Chondrocyte (in vitro differentiated cells): ENCODE data around the gene PCNX2. TPM values are rescaled to one million over a fixed set of nuclear protein-coding genes. Genes with fewer than 3 reads are reported as not detected.

Experiments used
- DNase-seq: peaks from one replicate; pipeline ENCODE4 v3.0.0; 2021; ENCODE audit warnings: mixed read lengths, low spot score
- H3K27ac Mint-ChIP-seq: one replicate; pipeline ENCODE4 v1.8.0; 2021; ENCODE audit warnings: mild to moderate bottlenecking, moderate library complexity, mixed read lengths; ENCODE audit not compliant: unreplicated experiment
- H3K27me3 Mint-ChIP-seq: 2 replicates; pipeline ENCODE4 v1.8.0; 2021; ENCODE audit warnings: low read depth, mixed read lengths
- H3K36me3 Mint-ChIP-seq: 2 replicates; pipeline ENCODE4 v1.8.0; 2021; ENCODE audit warnings: low read depth, mixed read lengths
- H3K4me1 Mint-ChIP-seq: 2 replicates; pipeline ENCODE4 v1.8.0; 2021; ENCODE audit warnings: low read depth, mild to moderate bottlenecking, mixed read lengths
- H3K4me3 Mint-ChIP-seq: one replicate; pipeline ENCODE4 v1.8.0; 2021; ENCODE audit warnings: mild to moderate bottlenecking, moderate library complexity, mixed read lengths; ENCODE audit not compliant: unreplicated experiment
- H3K9me3 Mint-ChIP-seq: 2 replicates; pipeline ENCODE4 v1.8.0; 2021; ENCODE audit warnings: low read depth, mixed read lengths
- total RNA-seq: library from RNA; stranded (reverse); gene quantifications from 3 replicates; pipeline ENCODE4 v1.2.1, GENCODE V29; 2021
- TF ChIP-seq, protein P1 (sequence below): fragments of 200-600 bp; sonication (generic); IDR thresholded peaks from 2 replicates; pipeline ENCODE4 v1.5.0; 2021; ENCODE audit warnings: antibody characterized with exemption, mild to moderate bottlenecking, moderate library complexity

Gene PCNX2
- total RNA-seq, 1 donor from 2014 or later: 9.5 TPM

DNA sequence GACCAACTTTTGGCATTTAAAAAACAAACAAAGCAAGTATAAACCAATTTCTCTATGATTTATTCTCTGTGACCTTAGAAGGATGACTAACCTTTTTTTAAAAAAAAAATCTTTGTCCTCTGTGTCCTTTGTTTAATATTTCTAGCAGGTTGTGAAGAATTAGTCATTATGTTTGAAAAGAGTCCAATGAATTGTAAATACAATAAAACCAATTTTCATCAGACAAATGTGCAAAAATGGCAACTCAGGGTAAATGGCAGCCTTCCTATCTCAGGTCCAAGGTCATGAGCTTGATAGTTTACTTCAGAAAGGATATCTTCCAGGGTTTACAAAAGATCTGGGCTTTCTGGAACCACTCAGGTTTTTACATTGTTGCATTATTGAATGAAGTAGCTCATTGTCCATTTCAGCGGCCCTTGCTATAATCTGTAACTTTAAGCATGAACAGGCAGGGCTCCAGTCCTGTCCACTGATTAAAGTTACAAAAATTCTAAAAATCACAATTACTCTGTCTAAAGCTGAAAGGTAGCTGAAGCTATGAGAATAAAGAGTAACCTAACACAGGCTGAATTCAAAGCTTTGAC is 20.3 kb upstream of the PCNX2 start:
- peaks cover 2% of the 10 kb centered on the region for H3K36me3 Mint-ChIP-seq
- no peak overlapping the region for H3K27ac Mint-ChIP-seq
- no peak overlapping the region for H3K4me3 Mint-ChIP-seq
- no peaks in the 10 kb centered on the region for H3K9me3 Mint-ChIP-seq
- H3K4me1 Mint-ChIP-seq: no peaks in the 10 kb centered on the region
- TF ChIP-seq, protein P1, sequence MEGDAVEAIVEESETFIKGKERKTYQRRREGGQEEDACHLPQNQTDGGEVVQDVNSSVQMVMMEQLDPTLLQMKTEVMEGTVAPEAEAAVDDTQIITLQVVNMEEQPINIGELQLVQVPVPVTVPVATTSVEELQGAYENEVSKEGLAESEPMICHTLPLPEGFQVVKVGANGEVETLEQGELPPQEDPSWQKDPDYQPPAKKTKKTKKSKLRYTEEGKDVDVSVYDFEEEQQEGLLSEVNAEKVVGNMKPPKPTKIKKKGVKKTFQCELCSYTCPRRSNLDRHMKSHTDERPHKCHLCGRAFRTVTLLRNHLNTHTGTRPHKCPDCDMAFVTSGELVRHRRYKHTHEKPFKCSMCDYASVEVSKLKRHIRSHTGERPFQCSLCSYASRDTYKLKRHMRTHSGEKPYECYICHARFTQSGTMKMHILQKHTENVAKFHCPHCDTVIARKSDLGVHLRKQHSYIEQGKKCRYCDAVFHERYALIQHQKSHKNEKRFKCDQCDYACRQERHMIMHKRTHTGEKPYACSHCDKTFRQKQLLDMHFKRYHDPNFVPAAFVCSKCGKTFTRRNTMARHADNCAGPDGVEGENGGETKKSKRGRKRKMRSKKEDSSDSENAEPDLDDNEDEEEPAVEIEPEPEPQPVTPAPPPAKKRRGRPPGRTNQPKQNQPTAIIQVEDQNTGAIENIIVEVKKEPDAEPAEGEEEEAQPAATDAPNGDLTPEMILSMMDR: no peak
- H3K27me3 Mint-ChIP-seq: peaks cover 52% of the 10 kb centered on the region
- DNase-seq: no peak

GRCh38 chr1:233313434-233314155 is 18.1 kb upstream of the PCNX2 start:
- Mint-ChIP-seq H3K27me3 (peaks cover 40% of the 10 kb centered on the region), H3K36me3 (no peaks in the 10 kb centered on the region), H3K4me1 (no peaks in the 10 kb centered on the region), H3K4me3 (no peak overlapping the region), H3K27ac (no peak overlapping the region), H3K9me3 (no peaks in the 10 kb centered on the region)
- no peak for DNase-seq
- TF ChIP-seq, protein P1: no peak

DNA sequence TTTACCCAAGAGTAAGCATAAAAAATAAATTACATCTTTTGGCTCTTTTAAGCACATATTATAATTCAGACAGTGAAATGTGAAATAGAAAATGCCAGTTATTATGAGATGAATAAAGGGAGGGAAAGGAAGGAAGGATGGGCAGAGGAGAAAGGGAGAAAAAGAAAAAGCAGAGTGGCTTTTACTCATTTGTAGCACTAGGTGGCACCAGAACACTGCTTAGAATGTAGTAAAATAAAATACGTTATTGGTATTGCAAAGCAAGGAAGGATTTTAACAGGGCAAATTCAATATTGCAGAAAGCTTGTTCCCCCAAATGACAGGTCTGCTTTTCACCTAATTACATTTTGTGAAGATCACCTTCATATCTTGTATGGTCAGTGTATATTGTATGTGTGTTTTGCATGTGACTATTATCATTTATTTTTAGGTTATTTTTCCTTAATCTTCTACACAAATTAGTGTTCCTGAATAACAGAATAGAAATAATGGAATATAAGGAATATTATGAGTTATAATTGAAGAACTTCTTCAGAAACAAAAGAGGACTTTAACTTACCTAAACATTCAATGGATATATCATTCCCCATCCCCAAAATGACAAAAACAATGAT is 9.1 kb upstream of the PCNX2 start:
- peaks cover 21% of the 10 kb centered on the region for H3K27me3 Mint-ChIP-seq
- H3K4me1 Mint-ChIP-seq: no peaks in the 10 kb centered on the region
- DNase-seq: no peak
- TF ChIP-seq, protein P1: peak; percentile 91
- H3K36me3 Mint-ChIP-seq: no peaks in the 10 kb centered on the region
- H3K27ac Mint-ChIP-seq: no peak overlapping the region
- peaks cover 13% of the 10 kb centered on the region for H3K9me3 Mint-ChIP-seq
- no peak overlapping the region for H3K4me3 Mint-ChIP-seq

DNA sequence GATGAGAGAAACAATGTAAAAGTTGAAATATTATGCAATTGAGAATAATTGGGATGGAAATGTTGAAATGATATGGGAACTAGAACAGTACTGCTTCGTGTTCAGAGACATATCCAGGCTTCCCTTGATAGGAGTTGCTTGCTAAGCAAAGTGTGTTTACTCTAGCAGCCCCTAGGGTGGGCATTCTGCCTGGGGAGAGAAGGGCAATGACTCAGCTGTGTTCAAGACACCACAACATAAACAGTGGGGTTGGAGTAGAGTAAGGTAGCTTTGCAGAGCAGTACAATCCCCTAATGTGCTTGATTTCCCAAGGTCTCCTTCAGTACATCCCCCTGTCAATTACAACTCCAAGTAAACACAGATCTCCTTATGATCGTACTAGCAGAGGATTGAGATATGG is 4.8 kb upstream of the PCNX2 start:
- DNase-seq: no peak
- Mint-ChIP-seq H3K27ac (no peak overlapping the region), H3K36me3 (no peaks in the 10 kb centered on the region), H3K9me3 (peaks cover 5% of the 10 kb centered on the region), H3K27me3 (peaks cover 7% of the 10 kb centered on the region), H3K4me1 (peaks cover 5% of the 10 kb centered on the region), H3K4me3 (no peak overlapping the region)
- TF ChIP-seq, protein P1: no peak

GRCh38 chr1:233299450-233299849 is 3.9 kb upstream of the PCNX2 start:
- Mint-ChIP-seq H3K36me3 (no peaks in the 10 kb centered on the region), H3K9me3 (peaks cover 5% of the 10 kb centered on the region), H3K27ac (no peak overlapping the region), H3K4me1 (peaks cover 13% of the 10 kb centered on the region), H3K27me3 (peaks cover 7% of the 10 kb centered on the region), H3K4me3 (no peak overlapping the region)
- no peak for DNase-seq
- TF ChIP-seq, protein P1: no peak
